B cell (primary cell): Measurements from ENCODE around the gene CCNB1IP1. TPM values are rescaled to one million over a fixed set of nuclear protein-coding genes. Genes with fewer than 3 reads are reported as not detected.

Source experiments
- ATAC-seq: fragments of 200-7000 bp; cut with Tn5 transposase; one replicate; pipeline ENCODE4 v1.10.0; 2021; ENCODE audit warnings: low read depth, mild to moderate bottlenecking, moderate number of reproducible peaks, moderate library complexity
- CTCF ChIA-PET: fragments of 350-600 bp; sonication (Branson Sonifier 250); formaldehyde crosslinking; loops from one replicate; lab custom pipeline; 2021; ENCODE audit warnings: antibody characterized with exemption, inconsistent platforms; lab: Charles Lee
- POLR2A ChIA-PET: fragments of 350-600 bp; sonication (Branson Sonifier 250); formaldehyde crosslinking; loops from one replicate; lab custom pipeline; 2021; ENCODE audit warnings: antibody characterized with exemption; lab: Charles Lee
- DNase-seq: peaks from one replicate; pipeline ENCODE4 v3.0.0; 2013
- H2AFZ ChIP-seq: 2 replicates; pipeline ENCODE4 v1.6.1; 2012; ENCODE audit warnings: mild to moderate bottlenecking, low read depth, low read length; ENCODE audit not compliant: insufficient read depth, poor library complexity, severe bottlenecking
- H3K27ac ChIP-seq, 2 donors: 1 replicate in 1 of 2; 2 replicates in 1 of 2; pipeline ENCODE4 v1.5.1; 2012 to 2013; ENCODE audit warnings: low read length in 2 of 2, mild to moderate bottlenecking in 2 of 2, moderate library complexity in 1 of 2
- H3K27me3 ChIP-seq, 4 experiments: fragments of 200-600 bp in 1 of 4; sonication (generic) in 1 of 4; replicated peaks in 1 of 4; 1 replicate in 2 of 4; 2 replicates in 2 of 4; pipeline versions ENCODE4 v1.6.1 to v1.7.0; 2013 to 2016; ENCODE audit warnings: low read length in 3 of 4, mild to moderate bottlenecking in 2 of 4, mixed read lengths in 1 of 4, moderate library complexity in 1 of 4; ENCODE audit not compliant: insufficient read depth in 4 of 4, control insufficient read depth in 3 of 4; ENCODE audit errors: control extremely low read depth in 1 of 4
- H3K36me3 ChIP-seq, 2 experiments: replicated peaks in 1 of 2; 1 replicate in 1 of 2; 2 replicates in 1 of 2; pipeline versions ENCODE4 v1.6.1 to v1.7.1; 2013; ENCODE audit warnings: low read length in 1 of 2; ENCODE audit not compliant: insufficient read depth in 2 of 2, control insufficient read depth in 1 of 2; ENCODE audit errors: control extremely low read depth in 1 of 2, extremely low read depth in 1 of 2
- H3K4me1 ChIP-seq, 2 donors: fragments of 200-600 bp in 1 of 2; sonication (generic) in 1 of 2; 1 replicate in 1 of 2; 2 replicates in 1 of 2; pipeline versions ENCODE4 v1.5.1 to v1.6.1; 2013 to 2017; ENCODE audit warnings: low read length in 2 of 2; ENCODE audit not compliant: control insufficient read depth in 2 of 2, insufficient read depth in 2 of 2
- H3K4me2 ChIP-seq: replicated peaks from 2 replicates; pipeline ENCODE3; 2012; ENCODE audit warnings: mild to moderate bottlenecking, low read depth, low read length; ENCODE audit not compliant: poor library complexity, severe bottlenecking
- H3K4me3 ChIP-seq, 5 experiments: fragments of 200-600 bp in 1 of 5; sonication (generic) in 1 of 5; 1 replicate in 3 of 5; 2 replicates in 2 of 5; pipeline versions ENCODE4 v1.5.1 to v1.7.0; 2011 to 2016; ENCODE audit warnings: low read length in 4 of 5, mild to moderate bottlenecking in 4 of 5, low read depth in 2 of 5, control low read depth in 1 of 5, moderate library complexity in 1 of 5; ENCODE audit not compliant: insufficient read depth in 1 of 5; ENCODE audit errors: control extremely low read depth in 1 of 5, extremely low read depth in 1 of 5
- H3K79me2 ChIP-seq: fragments of 200-600 bp; sonication (generic); one replicate; pipeline ENCODE4 v1.6.0; 2016; ENCODE audit warnings: low read length; ENCODE audit not compliant: control insufficient read depth, insufficient read depth
- H3K9ac ChIP-seq: fragments of 200-600 bp; sonication (generic); 2 replicates; pipeline ENCODE4 v1.6.1; 2017; ENCODE audit warnings: mild to moderate bottlenecking, low read length, moderate library complexity
- H3K9me3 ChIP-seq, 3 donors: one replicate each; pipeline versions ENCODE4 v1.6.1 to v1.7.1; 2013; ENCODE audit warnings: low read length in 2 of 3; ENCODE audit not compliant: control insufficient read depth in 2 of 3, insufficient read depth in 1 of 3; ENCODE audit errors: control extremely low read depth in 1 of 3
- H4K20me1 ChIP-seq: 2 replicates; pipeline ENCODE4 v1.6.0; 2012; ENCODE audit warnings: mild to moderate bottlenecking, low read length; ENCODE audit not compliant: insufficient read depth, control insufficient read depth, poor library complexity, severe bottlenecking
- H3K27ac Mint-ChIP-seq: one replicate; pipeline ENCODE4 v1.8.0; 2021; ENCODE audit warnings: mixed read lengths
- H3K27me3 Mint-ChIP-seq: one replicate; pipeline ENCODE4 v1.8.0; 2021; ENCODE audit warnings: mixed read lengths
- H3K4me1 Mint-ChIP-seq: one replicate; pipeline ENCODE4 v1.8.0; 2021; ENCODE audit warnings: mixed read lengths
- H3K4me3 Mint-ChIP-seq: one replicate; pipeline ENCODE4 v1.8.0; 2021; ENCODE audit warnings: mixed read lengths
- H3K9me3 Mint-ChIP-seq: one replicate; pipeline ENCODE4 v1.8.0; 2022; ENCODE audit warnings: mixed read lengths; ENCODE audit not compliant: insufficient read depth
- EZH2 ChIP-seq: IDR thresholded peaks from 2 replicates; pipeline ENCODE4 v1.6.1; 2012; ENCODE audit warnings: borderline replicate concordance, low read depth, mild to moderate bottlenecking, moderate library complexity, low read length; ENCODE audit not compliant: insufficient read depth, poor library complexity, severe bottlenecking
- WGBS: methylation state at CpG from one replicate; pipeline ENCODE4 v1.1.5; 2013; ENCODE audit warnings: missing lambda C conversion rate; ENCODE audit not compliant: insufficient coverage; 5-methylcytosine and 5-hydroxymethylcytosine counted together
- intact Hi-C: fragments of 100-400 bp; cut with micrococcal nuclease; formaldehyde crosslinking; loops from one replicate; pipeline ENCODE4 v1.10.0; 2022
- polyA plus RNA-seq: library from polyadenylated mRNA; depleted of rRNA; stranded (reverse); fragments of >200 nt; gene quantifications from 2 replicates; pipeline ENCODE4 v1.2.3, GENCODE V29; 2012
- total RNA-seq, 2 donors: library from RNA; stranded (reverse); fragments of 120-200 nt in 1 of 2; gene quantifications; 1 replicate in 1 of 2; 2 replicates in 1 of 2; pipeline versions ENCODE4 v1.2.3 to v1.2.4, GENCODE V29; 2013 to 2022
- TF ChIP-seq, protein P1 (sequence below): fragments of 200-600 bp; IDR thresholded peaks from one replicate; pipeline ENCODE4 v1.8.0; 2022; ENCODE audit warnings: antibody characterized with exemption, mild to moderate bottlenecking

The CCNB1IP1 gene
- total and polyA plus RNA-seq, 2 donors (not counting 1 experiment from before 2014, with no cell fraction given) = 24.7 to 48.8 TPM

GRCh38 chr14:20382526-20382925 lies 49.4 kb upstream of the CCNB1IP1 start:
- no peaks in the 10 kb centered on the region for H3K27me3 Mint-ChIP-seq

GRCh38 chr14:20381341-20381740 lies 48.3 kb upstream of the CCNB1IP1 start:
- no peak for TF ChIP-seq EZH2
- TF ChIP-seq, protein P1, sequence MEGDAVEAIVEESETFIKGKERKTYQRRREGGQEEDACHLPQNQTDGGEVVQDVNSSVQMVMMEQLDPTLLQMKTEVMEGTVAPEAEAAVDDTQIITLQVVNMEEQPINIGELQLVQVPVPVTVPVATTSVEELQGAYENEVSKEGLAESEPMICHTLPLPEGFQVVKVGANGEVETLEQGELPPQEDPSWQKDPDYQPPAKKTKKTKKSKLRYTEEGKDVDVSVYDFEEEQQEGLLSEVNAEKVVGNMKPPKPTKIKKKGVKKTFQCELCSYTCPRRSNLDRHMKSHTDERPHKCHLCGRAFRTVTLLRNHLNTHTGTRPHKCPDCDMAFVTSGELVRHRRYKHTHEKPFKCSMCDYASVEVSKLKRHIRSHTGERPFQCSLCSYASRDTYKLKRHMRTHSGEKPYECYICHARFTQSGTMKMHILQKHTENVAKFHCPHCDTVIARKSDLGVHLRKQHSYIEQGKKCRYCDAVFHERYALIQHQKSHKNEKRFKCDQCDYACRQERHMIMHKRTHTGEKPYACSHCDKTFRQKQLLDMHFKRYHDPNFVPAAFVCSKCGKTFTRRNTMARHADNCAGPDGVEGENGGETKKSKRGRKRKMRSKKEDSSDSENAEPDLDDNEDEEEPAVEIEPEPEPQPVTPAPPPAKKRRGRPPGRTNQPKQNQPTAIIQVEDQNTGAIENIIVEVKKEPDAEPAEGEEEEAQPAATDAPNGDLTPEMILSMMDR = no peak
- peaks cover 1% of the 10 kb centered on the region for H4K20me1 ChIP-seq
- POLR2A ChIA-PET = no interaction called here
- no peak overlapping the region for H3K4me3 ChIP-seq
- peaks cover 8 to 99% of the 10 kb centered on the region in 2 experiments for H3K36me3 ChIP-seq
- H3K9ac ChIP-seq = no peak overlapping the region
- no peaks in the 10 kb centered on the region for H3K9me3 ChIP-seq
- ATAC-seq (no peak), DNase-seq (no peak)
- Mint-ChIP-seq H3K27ac (no peak overlapping the region), H3K27me3 (no peaks in the 10 kb centered on the region), H3K9me3 (no peaks in the 10 kb centered on the region), H3K4me1 (no peaks in the 10 kb centered on the region), H3K4me3 (no peak overlapping the region)
- peaks cover 5% of the 10 kb centered on the region for H3K79me2 ChIP-seq
- H3K27ac ChIP-seq = no peak overlapping the region
- CTCF ChIA-PET = no interaction called here
- H3K4me2 ChIP-seq = no peak overlapping the region
- H3K27me3 ChIP-seq = no peaks in the 10 kb centered on the region
- no peaks in the 10 kb centered on the region for H3K4me1 ChIP-seq
- intact Hi-C loops = no loop called here
- WGBS = 94% methylated on average over 5 of the region's 7 CpGs
- H2AFZ ChIP-seq = no peak overlapping the region

More at GRCh38 chr14:20382526-20382925, 49.4 kb upstream of the CCNB1IP1 start:
- no peak for ATAC-seq
- Mint-ChIP-seq H3K27ac (peak overlapping the region; percentile 46), H3K4me1 (peaks cover under 1% of the 10 kb centered on the region), H3K4me3 (no peak overlapping the region), H3K9me3 (no peaks in the 10 kb centered on the region)
- intact Hi-C loops = no loop called here
- Histone ChIP-seq H2AFZ (no peak overlapping the region), H3K36me3 (peaks cover 12 to 97% of the 10 kb centered on the region in 2 experiments), H3K9me3 (no peaks in the 10 kb centered on the region), H3K9ac (no peak overlapping the region), H3K79me2 (peaks cover 5% of the 10 kb centered on the region), H3K27ac (no peak overlapping the region), H4K20me1 (peaks cover 6% of the 10 kb centered on the region), H3K4me1 (peaks cover 0 to 1% of the 10 kb centered on the region in 2 donors), H3K27me3 (no peaks in the 10 kb centered on the region), H3K4me2 (no peak overlapping the region), H3K4me3 (no peak overlapping the region)
- no peak for DNase-seq
- WGBS = 93% methylated on average over 12 of the region's 12 CpGs
- ChIA-PET CTCF (interaction anchor here (1.0 kb wide), 1 partner anchor 55 kb away, joined by 3 read pairs; no protein-coding TSS in a partner anchor), POLR2A (no interaction called here)
- TF ChIP-seq, protein P1 = no peak
- TF ChIP-seq EZH2 = no peak
